Gastrocnemius medialis (tissue), 4 donors: ENCODE results near the gene REST.

ENCODE experiments used
- POLR2A ChIP-seq, 2 donors: fragments of 450-650 bp; IDR thresholded peaks; one replicate each; pipeline ENCODE4 v1.6.1; 2017; ENCODE audit warnings: antibody characterized with exemption in 2 of 2, mild to moderate bottlenecking in 2 of 2, moderate library complexity in 2 of 2
- TF ChIP-seq, protein P1 (sequence below), 5 experiments: fragments of 450-650 bp in 3 of 5; fragments of 200-600 bp in 2 of 5; sonication (generic) in 2 of 5; IDR thresholded peaks in 4 of 5; conservative IDR thresholded peaks in 1 of 5; 1 replicate in 4 of 5; 2 replicates in 1 of 5; pipeline ENCODE4 v1.5.1; 2016 to 2019; ENCODE audit warnings: antibody characterized with exemption in 5 of 5, mild to moderate bottlenecking in 3 of 5, moderate library complexity in 3 of 5

DNA sequence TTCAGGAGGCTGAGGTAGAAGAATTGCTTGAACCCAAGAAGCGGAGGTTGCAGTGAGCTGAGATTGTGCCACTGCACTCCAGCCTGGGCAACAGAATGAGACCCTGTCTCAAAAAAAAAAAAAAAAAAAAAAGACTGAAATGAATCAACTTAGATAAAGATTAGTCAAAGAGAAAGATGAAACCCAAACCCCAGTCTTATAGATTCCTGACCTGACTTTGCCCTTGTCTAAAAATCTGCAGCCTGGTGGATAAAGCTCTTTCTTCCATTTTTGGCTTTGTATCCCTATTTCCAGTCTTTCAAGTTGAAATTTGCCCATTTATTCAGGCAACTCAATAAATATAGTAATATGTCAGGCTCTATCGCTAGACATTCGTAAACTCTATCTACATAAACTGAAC is 46.9 kb upstream of the REST start:
- TF ChIP-seq, protein P1, sequence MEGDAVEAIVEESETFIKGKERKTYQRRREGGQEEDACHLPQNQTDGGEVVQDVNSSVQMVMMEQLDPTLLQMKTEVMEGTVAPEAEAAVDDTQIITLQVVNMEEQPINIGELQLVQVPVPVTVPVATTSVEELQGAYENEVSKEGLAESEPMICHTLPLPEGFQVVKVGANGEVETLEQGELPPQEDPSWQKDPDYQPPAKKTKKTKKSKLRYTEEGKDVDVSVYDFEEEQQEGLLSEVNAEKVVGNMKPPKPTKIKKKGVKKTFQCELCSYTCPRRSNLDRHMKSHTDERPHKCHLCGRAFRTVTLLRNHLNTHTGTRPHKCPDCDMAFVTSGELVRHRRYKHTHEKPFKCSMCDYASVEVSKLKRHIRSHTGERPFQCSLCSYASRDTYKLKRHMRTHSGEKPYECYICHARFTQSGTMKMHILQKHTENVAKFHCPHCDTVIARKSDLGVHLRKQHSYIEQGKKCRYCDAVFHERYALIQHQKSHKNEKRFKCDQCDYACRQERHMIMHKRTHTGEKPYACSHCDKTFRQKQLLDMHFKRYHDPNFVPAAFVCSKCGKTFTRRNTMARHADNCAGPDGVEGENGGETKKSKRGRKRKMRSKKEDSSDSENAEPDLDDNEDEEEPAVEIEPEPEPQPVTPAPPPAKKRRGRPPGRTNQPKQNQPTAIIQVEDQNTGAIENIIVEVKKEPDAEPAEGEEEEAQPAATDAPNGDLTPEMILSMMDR (IDR thresholded peaks at IDR 0.05 in 4 of 5, conservative IDR thresholded peaks at IDR 0.05 in 1 of 5), result no peak
- no peak for TF ChIP-seq POLR2A (IDR thresholded peaks at IDR 0.05)
